ENCODE results near the gene NFU1.
"Not testable (repeated sequence)": the region's sequence is repeated elsewhere in the genome, so short reads cannot be mapped to it uniquely, and the experiment has no call there.

Gene NFU1

DNA sequence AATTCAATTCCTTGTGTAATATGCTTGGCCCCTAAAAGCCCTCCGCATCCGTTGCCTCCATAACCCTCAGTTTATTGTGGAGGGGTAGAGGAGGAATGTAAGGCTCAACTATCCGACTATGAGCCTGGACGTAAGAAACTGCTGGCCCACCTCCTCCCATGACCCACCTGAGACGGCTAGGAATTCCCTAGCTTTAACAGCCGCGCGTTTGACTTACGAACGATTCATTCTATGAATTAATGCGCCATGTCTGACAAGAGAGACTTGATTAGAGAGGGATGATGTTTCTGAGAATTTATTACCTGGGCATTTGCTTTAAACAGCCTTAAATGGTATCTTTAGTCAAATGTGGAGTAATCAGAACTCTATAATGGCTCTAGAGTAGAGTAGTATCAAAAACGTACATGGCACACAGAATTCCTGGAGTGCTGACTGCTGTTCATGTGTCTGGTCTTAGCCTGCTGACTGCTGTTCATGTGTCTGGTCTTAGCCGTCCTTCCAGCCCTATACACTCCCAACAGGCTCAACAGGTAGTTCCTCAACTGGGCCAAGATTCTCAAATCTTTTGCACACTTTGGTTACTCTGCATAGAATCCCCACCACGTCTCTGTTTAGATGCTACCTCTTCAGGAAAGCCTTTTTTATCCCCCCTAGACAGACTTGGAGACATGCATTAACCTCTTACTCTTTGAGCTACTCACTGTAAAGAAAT lies 49.3 kb downstream of the NFU1 start:
- DNase-seq (ENCODE audit: low spot score), result no peak

DNA sequence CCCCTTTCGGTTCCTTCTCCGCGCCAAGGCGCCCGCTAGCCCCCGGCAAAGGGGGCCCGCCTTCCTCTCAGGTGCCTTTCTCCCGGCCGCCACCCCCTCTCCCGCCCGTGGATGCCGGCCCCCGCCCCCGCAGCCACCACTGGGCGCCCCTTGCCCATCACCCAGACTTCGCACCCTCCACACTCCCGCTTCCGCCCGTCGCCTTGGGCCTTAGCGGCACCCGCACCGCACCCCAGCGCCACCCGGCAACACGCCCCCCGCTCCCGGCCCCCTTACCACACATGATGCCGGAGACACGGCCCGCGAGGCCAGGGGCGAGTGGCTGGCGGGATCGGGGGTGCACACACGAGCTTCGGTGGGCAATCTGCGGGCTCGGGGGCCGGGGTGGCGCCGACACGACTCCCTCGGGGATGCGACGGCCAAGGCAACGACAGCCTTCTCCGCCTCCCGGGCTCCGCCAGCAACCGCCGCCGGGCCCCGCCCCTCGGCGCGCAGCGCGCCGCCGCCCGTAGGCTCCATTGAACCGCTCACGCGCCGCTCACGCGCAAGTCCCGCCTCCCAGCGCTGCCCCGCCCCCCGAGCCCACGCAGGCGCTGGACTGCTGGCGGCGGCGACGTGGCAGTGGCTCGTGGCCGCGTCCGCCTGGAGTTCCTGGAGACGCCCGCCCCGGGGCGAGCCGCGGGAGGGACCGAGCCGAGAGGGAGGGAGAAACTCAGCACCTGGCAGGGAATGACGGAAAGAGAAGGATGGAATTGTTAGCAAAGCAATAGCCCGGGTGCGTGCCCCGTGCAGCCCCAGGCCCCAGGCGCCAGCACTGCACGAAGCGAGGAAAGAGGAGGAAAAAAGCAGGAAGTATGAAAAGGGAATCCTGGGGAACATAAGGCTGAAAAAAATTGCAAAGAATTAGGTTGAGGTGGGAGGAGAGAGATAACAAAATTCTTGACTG lies 50.2 kb downstream of the NFU1 start, which contains the start of gene GFPT1:
Gene GFPT1 (minus strand): TSS at position 439 of the 946 bp plus-strand sequence. CDS start 156 bp downstream, at position 283.
- DNase-seq (ENCODE audit: low spot score), result peak; percentile 93

DNA sequence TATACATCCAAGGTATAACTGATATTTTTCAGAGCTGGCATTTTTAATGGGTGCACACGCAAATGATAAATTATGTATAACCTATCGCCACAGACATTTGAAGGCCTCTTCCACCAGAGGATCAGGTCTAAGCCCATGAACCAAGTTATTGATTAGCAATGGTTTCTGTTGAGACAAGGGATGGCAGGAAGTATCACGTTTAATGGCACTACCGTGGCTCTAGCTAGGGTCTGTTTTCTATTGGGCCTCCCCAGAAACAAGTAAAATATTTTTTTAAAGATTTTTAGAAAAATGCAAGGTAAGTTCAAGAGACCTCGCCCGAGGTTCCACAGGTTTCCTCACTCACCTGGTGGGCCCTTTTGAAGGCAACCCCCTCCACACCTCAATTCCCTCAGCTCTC lies 50.9 kb downstream of the NFU1 start:
- DNase-seq (ENCODE audit: low spot score), result no peak

DNA sequence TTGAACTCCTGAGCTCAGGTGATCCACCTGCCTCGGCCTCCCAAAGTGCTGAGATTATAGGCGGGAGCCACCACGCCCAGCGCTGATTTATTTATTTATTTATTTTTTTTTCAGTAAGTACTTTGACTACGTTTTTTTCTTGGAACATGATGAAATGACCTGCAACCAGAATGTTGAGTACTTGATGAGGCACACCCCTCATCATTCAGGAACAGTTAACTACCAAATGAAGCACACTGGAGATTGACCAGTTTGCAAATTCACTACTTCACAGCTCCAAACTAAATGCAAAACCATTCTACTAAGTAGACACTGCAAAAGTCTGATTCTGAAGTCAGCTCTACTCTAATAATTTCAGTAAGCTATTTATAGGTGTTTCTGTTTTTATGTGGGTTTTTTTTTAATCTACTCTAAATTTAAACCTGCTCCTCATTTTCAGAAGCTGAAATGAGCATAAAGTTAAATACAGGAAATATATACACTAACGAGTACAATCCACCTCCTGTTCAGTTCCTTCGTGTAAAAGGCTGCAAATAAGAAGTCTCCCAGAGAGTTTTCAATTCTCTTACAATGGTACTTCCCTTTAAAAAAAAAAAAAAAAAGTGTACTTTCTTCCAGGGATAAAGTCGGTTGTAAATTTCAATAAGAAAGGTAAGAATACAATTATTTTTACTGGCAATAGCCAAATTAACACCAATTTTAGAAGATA lies 51.6 kb downstream of the NFU1 start:
- no peak for DNase-seq (ENCODE audit: low spot score)

DNA sequence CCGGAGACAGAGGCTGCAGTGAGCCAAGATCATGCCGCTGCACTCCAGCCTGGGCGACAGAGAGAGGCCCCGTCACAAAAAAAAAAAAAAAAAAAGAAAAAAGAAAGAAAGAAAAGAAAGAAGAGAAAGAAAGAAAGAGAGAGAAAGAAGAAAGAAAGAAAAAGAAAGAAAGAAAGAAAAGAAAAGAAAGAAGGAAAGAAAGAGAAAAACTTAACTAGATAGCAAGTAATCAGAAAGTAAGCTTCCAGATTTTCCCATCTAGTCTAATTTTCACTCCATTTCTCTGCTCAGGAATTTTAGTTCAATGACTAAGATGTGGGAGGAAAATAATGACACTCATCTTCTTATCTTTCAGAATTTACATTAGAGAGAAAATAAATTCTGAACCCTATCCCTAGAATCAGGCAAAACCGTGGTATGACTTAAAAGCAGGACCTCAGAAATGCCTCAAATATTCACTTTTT lies 52.6 kb downstream of the NFU1 start:
- no peak for DNase-seq (ENCODE audit: low spot score)

DNA sequence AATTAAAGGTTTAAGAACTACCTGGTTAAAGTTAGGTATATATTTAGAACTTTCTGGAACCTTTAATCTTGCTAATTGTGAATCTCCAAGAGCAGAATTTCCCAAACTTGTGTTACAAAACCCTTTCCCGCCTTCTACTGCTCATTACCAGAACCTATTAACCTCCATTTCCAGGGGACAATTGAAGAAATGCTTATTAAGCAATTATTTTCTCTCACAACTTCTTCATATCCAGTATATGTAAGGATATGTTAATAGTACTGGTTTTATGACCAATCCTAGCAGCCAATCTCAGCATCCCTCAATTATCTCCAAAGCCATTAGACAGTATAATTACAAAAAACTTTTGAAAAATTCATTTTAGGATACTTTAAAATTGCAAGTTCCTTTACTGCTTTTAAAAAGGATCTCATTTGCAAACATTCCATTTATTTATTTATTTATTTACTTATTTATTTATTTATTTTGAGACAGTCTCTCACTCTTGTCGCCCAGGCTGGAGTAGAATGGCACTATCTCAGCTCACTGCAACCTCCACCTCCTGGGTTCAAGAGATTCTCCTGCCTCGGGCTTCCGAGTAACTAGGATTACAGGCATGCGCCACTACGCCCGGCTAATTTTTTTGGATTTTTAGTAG lies 53.9 kb downstream of the NFU1 start:
- no peak for DNase-seq (ENCODE audit: low spot score)

DNA sequence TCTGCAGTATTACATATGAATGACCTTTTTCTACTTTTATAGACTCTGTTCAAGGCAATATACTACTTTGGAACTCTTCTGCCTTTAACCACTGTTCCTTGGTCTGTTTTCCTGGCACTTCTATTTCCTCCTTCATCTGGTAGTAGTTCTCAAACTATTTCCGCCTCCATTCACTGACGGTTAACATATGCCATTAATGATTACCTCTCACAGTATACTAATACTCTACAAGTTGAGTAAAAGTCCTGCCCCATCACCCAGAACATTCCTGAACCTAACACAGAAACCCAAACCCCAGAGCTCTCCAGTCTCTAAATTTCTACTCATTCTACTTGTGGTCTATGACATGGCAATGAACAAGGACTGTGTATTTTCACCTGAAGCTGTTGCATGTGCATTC lies 54.7 kb downstream of the NFU1 start:
- DNase-seq (ENCODE audit: low spot score), result no peak

DNA sequence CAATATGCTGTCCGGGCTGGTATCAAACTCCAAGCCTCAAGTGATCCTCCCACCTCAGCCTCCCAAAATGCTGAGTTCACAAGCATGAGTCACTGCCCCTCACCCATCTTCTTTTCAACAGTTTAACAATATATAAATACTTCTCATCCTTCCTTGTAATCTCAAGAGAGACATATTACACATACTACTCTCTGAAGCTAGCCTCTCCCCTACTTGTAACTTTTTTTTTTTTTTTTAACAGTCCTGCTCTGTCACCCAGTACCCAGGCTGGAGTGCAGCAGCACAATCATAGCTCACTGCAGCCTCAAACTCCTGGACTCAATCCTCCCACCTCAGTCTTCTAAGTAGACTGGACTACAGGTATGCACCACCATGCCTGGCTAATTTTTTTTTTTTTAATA lies 55.9 kb downstream of the NFU1 start:
- peak; percentile 30 for DNase-seq (ENCODE audit: low spot score)

DNA sequence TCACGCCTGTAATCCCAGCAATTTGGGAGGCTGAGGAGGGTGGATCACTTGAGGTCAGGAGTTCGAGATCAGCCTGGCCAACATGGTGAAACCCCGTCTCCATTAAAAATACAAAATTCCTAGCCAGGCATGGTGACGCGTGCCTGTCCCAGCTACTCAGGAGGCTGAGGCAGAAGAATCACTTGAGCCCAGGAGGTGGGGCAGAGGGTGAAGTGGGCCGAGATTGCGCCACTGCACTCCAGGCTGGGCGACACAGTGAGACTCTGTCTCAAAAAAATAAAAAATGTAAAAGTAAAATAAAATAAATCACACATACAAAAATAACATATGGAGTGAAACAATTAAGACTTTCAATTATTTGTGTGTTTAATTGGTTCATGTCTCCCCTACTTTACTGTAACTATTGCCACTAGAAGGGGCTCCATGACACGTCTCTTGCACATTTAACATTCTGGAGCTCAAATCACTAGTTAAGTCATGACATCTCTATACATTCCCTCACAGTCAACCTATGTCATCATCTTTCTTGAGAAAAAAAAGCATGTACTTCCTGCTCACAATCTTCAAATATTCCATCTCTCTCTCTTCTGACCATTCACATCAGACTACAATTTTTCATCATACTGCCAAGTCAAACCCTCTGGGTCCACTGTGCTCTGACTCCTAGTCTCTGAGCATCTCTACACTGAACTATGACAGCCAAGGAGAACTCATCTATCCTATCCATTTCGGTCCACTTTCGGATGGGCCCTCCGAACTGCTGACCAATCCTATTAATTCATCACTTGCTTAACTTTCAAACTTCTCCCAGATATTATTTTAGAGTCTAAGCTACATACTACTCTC lies 56.9 kb downstream of the NFU1 start:
- no peak for DNase-seq (ENCODE audit: low spot score)

DNA sequence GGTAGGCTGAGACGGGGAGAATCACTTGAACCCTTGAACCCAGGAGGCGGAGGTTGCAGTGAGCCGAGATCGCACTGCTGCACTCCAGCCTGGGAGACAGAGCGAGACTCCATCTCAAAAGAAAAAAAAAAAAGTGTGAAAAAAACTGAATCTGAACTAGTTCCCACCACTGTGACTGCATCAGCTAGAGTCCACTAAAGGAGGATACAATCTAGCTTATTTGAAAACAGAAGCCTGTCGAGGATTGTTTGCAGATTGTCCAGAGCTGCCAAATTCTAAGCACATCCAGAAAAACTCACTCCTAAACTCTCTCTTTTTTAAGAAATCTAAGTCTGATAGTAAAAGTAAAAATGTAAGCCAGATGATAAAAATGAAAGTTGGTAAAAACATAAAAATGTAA lies 60.8 kb downstream of the NFU1 start:
- DNase-seq (ENCODE audit: low spot score), result no peak

DNA sequence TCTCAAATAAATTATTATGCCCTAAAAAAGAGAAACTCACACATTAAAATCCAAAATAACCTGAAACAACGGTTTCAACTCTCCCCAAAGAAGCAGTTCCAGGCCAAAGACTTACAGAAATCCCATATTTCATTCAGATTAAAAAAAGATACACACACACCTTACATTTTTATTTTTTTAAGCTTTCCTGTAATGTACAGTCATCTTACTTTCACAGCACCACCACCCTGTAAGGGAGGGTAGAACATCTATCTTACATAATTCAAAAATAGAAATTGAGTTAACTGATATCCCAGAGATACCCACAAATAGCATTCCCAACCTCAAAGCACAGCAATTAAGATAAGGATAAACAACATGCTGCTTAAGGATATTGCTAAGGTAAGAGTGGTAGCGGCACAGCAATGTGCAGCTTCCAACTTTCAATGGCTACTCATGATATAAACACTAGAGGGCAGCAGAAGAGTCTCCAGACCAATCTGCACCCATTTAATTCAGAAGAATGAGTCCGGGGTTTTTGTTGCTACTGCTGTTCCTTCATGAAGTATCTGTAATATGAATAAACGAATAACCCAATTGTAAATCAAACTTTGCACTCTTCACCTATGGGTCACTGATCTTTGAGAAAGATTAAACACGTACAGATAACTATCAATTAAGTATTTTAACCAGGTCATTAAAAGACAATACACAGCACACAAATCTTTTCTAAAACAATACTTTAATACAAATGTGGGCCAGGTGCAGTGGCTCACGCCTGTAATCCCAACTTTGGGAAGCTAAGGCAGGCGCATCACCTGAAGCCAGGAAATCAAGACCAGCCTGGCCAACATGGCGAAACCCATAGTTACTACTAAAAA lies 61.5 kb downstream of the NFU1 start:
- DNase-seq (ENCODE audit: low spot score), result peak; percentile 37

DNA sequence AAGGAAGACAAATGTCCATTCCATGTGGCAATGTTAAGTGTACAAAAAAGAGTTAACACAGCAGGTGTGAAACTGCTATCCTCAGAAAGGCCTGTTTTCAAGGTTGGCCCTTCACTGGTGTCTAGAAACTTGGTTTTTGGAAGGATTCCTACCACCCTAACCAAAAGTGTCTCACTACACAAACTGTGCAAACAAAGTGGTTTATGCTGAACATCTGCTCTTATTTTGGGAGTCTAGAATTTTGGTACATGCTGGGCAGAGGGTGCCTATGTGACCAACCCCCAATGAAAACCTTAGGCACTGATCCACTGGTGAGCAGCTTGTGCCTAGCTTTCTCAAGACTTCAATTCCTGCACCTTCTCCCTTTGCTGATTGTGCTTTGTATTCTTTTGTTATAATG lies 64.5 kb downstream of the NFU1 start:
- DNase-seq (ENCODE audit: low spot score), result no peak

DNA sequence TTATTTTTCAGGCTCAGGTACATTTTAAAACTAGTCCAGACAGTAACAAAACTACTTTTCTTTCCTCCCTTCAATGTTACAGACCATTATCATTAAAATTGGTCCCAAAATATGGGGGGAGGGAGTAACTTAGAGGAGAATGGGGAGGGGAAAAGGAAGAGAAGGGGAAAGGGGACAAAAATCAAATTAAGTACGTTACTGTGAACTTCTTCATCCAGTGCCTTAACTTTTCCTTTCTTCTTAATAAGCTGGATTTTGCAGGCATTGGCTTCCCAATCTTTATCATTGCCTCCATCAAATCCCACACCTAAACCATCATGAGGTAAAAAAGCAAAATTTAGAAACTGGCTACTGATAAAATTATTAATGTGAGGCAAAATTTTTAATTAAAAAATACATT lies 67.4 kb downstream of the NFU1 start:
- DNase-seq (ENCODE audit: low spot score), result no peak

DNA sequence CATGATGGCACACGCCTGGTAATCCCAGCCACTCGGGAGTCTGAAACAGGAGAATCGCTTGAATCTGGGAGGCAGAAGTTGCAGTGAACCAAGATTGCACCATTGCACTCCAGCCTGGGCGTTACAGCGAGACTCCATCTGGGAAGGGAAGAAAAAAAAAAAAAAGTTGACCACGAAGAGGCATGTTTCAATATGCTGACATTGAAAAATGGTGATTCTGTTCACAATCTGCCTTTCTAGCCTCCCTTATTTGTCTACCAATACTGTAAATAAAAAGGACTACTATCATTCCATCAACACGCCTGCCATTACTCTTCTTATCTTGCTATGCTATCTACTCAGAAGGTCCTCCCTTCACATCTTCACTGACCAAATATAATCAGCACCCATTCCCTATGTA lies 68.6 kb downstream of the NFU1 start:
- no peak for DNase-seq (ENCODE audit: low spot score)

DNA sequence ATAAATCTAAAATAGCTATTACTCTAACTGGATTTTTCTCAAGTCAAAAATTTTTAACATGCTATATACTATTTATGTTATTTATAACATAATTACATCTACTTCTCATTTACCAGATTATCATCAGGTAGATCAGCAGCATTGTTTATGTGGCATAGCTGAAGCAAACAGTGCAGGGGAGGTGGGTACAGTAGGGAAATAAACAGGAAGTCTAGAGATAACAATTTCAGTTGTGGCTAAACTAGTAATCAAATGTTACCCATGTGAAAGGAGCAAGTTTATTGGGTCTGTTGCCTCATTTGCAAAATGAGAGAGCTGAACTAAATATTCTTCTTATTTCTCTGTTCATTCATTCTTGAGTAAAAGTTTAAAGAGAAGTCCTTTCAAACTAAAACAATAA lies 77.9 kb downstream of the NFU1 start:
- no peak for DNase-seq (ENCODE audit: low spot score)

DNA sequence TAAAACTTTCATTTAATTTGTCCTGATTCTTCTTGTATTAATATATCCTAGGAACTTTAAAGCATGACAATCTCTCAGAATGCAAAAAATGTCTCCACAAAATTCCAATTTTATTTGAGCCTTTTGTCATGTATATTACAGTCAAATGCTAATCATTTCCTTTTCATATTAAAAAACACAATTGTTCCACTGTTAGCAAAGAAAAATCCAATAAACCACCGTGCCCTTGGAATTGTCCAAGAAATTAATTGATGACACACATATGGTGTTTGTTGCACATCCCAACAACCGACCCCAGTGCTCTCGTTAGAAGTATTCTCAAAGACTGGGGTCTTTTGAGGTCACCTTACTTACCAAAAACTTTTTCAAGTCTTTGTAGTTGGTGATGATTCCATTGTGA lies 78.3 kb downstream of the NFU1 start:
- DNase-seq (ENCODE audit: low spot score), result no peak

DNA sequence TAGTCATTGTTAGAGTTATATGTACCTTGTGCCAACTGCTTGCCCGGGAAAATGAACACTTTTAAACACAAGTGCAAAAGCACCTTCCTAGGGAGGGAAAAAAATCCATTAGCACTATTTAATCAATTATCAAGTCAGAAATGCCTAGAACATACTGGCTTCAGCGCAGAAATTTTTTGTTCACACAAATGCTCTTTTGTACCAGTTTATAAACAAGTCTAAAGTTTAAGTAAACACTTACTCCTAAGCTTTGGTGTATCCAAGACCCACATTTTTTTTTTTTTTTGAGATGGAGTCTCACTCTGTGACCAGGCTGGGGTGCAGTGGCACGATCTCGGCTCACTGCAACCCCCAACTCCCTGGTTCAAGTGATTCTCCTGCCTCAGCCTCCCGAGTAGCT lies 80.8 kb downstream of the NFU1 start:
- DNase-seq (ENCODE audit: low spot score), result no peak

DNA sequence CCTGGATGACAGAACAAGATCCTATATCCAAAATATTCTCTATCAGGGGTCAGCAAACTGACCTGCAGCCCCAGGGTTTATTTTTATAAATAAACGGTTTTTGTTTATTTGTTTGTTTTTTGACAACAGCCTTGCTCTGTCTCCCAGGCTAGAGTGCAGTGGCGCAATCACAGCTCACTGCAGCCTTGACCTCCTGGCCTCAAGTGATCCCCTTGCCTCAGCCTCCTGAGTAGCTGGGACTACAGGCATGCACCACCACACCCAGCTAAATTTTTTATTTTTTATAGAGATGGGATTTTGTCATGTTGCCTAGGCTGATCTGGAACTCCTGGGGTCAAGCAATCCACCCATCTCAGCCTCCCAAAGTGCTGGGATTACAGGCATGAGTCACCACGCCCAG lies 82.3 kb downstream of the NFU1 start:
- DNase-seq (ENCODE audit: low spot score), result not testable (repeated sequence)

DNA sequence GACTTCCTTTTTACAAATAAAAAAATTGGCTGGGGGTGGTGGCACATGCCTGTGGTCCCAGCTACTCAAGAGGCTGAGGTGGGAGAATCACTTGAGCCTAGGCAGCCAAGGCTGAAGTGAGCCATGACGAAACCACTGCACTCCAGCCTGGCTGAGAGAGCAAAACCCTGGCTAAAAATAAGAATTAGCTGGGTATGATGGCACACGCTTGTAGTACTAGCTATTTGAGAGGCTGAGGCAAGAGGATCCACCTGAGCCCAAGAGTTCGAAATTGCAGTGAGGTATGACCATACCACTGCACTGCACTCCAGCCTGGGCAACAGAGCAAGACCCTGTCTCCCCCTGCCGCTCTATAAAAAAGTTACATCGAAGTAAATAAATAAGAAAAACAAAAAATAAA lies 83.9 kb downstream of the NFU1 start:
- DNase-seq (ENCODE audit: low spot score), result no peak

DNA sequence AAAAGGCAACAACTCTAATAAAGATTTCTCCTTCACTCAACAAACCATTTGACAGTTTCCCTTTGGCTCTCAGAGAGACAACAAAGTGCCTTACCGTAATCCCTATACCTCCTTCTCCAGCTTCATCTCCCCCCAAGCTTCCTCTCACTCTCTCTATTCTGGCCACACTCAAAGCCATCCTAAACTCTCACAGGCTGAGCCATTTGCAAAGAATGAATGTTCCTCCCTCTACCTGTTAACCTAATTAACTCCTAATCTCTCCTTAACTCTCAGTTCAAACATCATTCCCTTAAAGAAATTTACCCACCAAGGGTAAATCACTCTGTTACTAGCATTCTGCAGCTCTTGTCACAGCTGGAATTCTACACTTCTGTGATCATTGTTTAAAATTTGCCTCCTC lies 88.5 kb downstream of the NFU1 start:
- DNase-seq (ENCODE audit: low spot score), result no peak
